Liver (tissue), 9 donors: Measurements from ENCODE around the gene ZXDC. TPM values are rescaled to one million over a fixed set of nuclear protein-coding genes. Genes with fewer than 3 reads are reported as not detected.
A peak's percentile ranks its signal among the peaks of the same experiment; 100 is the strongest.

Source experiments
- DNase-seq: peaks from one replicate; pipeline ENCODE4 v3.0.0-alpha.2; 2017; ENCODE audit warnings: low spot score
- H3K27ac ChIP-seq, 2 donors: one replicate each; pipeline ENCODE4 v1.7.0; 2013; ENCODE audit warnings: inconsistent platforms in 2 of 2, low read length in 2 of 2, control low read depth in 1 of 2, low read depth in 1 of 2, mild to moderate bottlenecking in 1 of 2
- H3K27me3 ChIP-seq, 4 donors: one replicate each; pipeline versions ENCODE4 v1.6.1 to v1.7.0; 2013; ENCODE audit warnings: low read length in 3 of 4, inconsistent platforms in 1 of 4, mild to moderate bottlenecking in 1 of 4, moderate library complexity in 1 of 4; ENCODE audit not compliant: control insufficient read depth in 4 of 4, insufficient read depth in 4 of 4
- H3K36me3 ChIP-seq, 4 donors: one replicate each; pipeline versions ENCODE4 v1.6.1 to v1.7.0; 2013; ENCODE audit warnings: low read length in 3 of 4, mild to moderate bottlenecking in 3 of 4, low read depth in 1 of 4, moderate library complexity in 1 of 4; ENCODE audit not compliant: control insufficient read depth in 4 of 4, insufficient read depth in 3 of 4
- H3K4me1 ChIP-seq, 4 donors: one replicate each; pipeline versions ENCODE4 v1.6.1 to v1.7.0; 2013; ENCODE audit warnings: low read length in 3 of 4, mild to moderate bottlenecking in 3 of 4, moderate library complexity in 1 of 4; ENCODE audit not compliant: control insufficient read depth in 4 of 4, insufficient read depth in 4 of 4
- H3K4me3 ChIP-seq, 3 donors: one replicate each; pipeline versions ENCODE4 v1.6.1 to v1.7.0; 2013; ENCODE audit warnings: low read length in 3 of 3, control low read depth in 1 of 3, low read depth in 1 of 3, mild to moderate bottlenecking in 1 of 3
- H3K9ac ChIP-seq, 2 donors: one replicate each; pipeline ENCODE4 v1.7.0; 2013; ENCODE audit warnings: low read length in 2 of 2, mild to moderate bottlenecking in 2 of 2, moderate library complexity in 2 of 2, control low read depth in 1 of 2, low read depth in 1 of 2
- H3K9me3 ChIP-seq, 4 donors: one replicate each; pipeline versions ENCODE4 v1.6.1 to v1.7.0; 2013; ENCODE audit warnings: low read length in 3 of 4; ENCODE audit not compliant: control insufficient read depth in 4 of 4
- ATF3 ChIP-seq: IDR thresholded peaks from 2 replicates; pipeline ENCODE4 v1.6.1; 2016; ENCODE audit warnings: antibody characterized with exemption
- CTCF ChIP-seq: fragments of 150-350 bp; IDR thresholded peaks from 2 replicates; pipeline ENCODE4 v1.5.1; 2017; ENCODE audit warnings: improper control_type of control experiment, low read depth, low read length; ENCODE audit not compliant: missing input control
- FOXA2 ChIP-seq: IDR thresholded peaks from 2 replicates; pipeline ENCODE4 v1.6.1; 2016; ENCODE audit warnings: antibody characterized with exemption
- GABPA ChIP-seq, 2 donors: IDR thresholded peaks in 1 of 2; conservative IDR thresholded peaks in 1 of 2; 2 replicates each; pipeline ENCODE4 v1.6.1; 2016; ENCODE audit warnings: antibody characterized with exemption in 2 of 2, mild to moderate bottlenecking in 1 of 2, moderate library complexity in 1 of 2
- HNF4A ChIP-seq, 2 donors: conservative IDR thresholded peaks; 2 replicates each; pipeline ENCODE4 v1.6.1; 2016; ENCODE audit warnings: antibody characterized with exemption in 2 of 2, mild to moderate bottlenecking in 2 of 2
- HNF4G ChIP-seq: IDR thresholded peaks from 2 replicates; pipeline ENCODE4 v1.6.1; 2016; ENCODE audit warnings: antibody characterized with exemption
- JUND ChIP-seq, 2 donors: IDR thresholded peaks; 2 replicates each; pipeline ENCODE4 v1.6.1; 2016; ENCODE audit warnings: antibody characterized with exemption in 2 of 2
- MAX ChIP-seq: IDR thresholded peaks from 2 replicates; pipeline ENCODE4 v1.6.1; 2016; ENCODE audit warnings: antibody characterized with exemption
- NR2F2 ChIP-seq: IDR thresholded peaks from 2 replicates; pipeline ENCODE4 v1.6.1; 2016; ENCODE audit warnings: antibody characterized with exemption
- RXRA ChIP-seq, 2 donors: IDR thresholded peaks; 2 replicates each; pipeline ENCODE4 v1.6.1; 2017 to 2018; ENCODE audit warnings: antibody characterized with exemption in 2 of 2, mild to moderate bottlenecking in 1 of 2
- SP1 ChIP-seq: IDR thresholded peaks from 2 replicates; pipeline ENCODE4 v1.6.1; 2018; ENCODE audit warnings: antibody characterized with exemption, mild to moderate bottlenecking
- TAF1 ChIP-seq: conservative IDR thresholded peaks from 2 replicates; pipeline ENCODE4 v1.6.1; 2016; ENCODE audit warnings: antibody characterized with exemption, mild to moderate bottlenecking
- ZBTB33 ChIP-seq: IDR thresholded peaks from 2 replicates; pipeline ENCODE4 v1.6.1; 2016; ENCODE audit warnings: antibody characterized with exemption
- WGBS: extraction: QIAGEN DNeasy Blood & Tissue Kit; methylation state at CpG from one replicate; pipeline ENCODE4 v1.1.7; 2013; 5-methylcytosine and 5-hydroxymethylcytosine counted together
- polyA plus RNA-seq, 2 donors: library from polyadenylated mRNA; stranded (reverse) in 1 of 2; unstranded in 1 of 2; fragments of 200-250 nt in 1 of 2; fragments of >200 nt in 1 of 2; fragmentation: Nextera tagmentation in 1 of 2; extraction: Ambion mirVana in 1 of 2; gene quantifications; one replicate each; pipeline versions ENCODE4 v1.2.1 to v1.2.3, GENCODE V29; 2013 to 2015
- total RNA-seq, 2 donors: library from RNA; depleted of rRNA; stranded (reverse); fragments of >200 nt; gene quantifications; one replicate each; pipeline ENCODE4 v1.2.3, GENCODE V29; 2014
- donor health status: healthy.
- donor health status: healthy.
- donor health status: healthy.
- donor health status: healthy.
- donor health status: healthy.

The ZXDC gene
- total and polyA plus RNA-seq, 4 donors: 7.0 to 42.3 (median 13.9) TPM

- no peaks in the 10 kb centered on the region for H3K27me3 ChIP-seq
- TF ChIP-seq HNF4G (no peak), SP1 (no peak), ATF3 (no peak), FOXA2 (no peak), MAX (no peak), CTCF (no peak), HNF4A (conservative IDR thresholded peaks at IDR 0.05) (no peak), ZBTB33 (no peak), GABPA (IDR thresholded peaks at IDR 0.05 in 1 of 2, conservative IDR thresholded peaks at IDR 0.05 in 1 of 2) (no peak), TAF1 (no peak), NR2F2 (no peak), RXRA (IDR thresholded peaks at IDR 0.05) (no peak)
- DNase-seq: no peak
- H3K9ac ChIP-seq: no peak overlapping the region
- H3K27ac ChIP-seq: no peak overlapping the region
- WGBS: 92% methylated on average over 15 of the region's 15 CpGs
- H3K9me3 ChIP-seq: no peaks in the 10 kb centered on the region
- peaks cover 7 to 47% (median 18%) of the 10 kb centered on the region in 4 donors for H3K4me1 ChIP-seq
- H3K36me3 ChIP-seq: peaks cover 0 to 3% (median under 1%) of the 10 kb centered on the region in 4 donors
- H3K4me3 ChIP-seq: no peak overlapping the region
These were observed 7.0 kb upstream of the ZXDC start for GRCh38 chr3:126482503-126483255.

GRCh38 chr3:126481808-126482502 lies 6.3 kb upstream of the ZXDC start:
- WGBS: 74% methylated on average over 16 of the region's 16 CpGs
- H3K9ac ChIP-seq: no peak overlapping the region

More at GRCh38 chr3:126481808-126482502, 6.3 kb upstream of the ZXDC start:
- H3K36me3 ChIP-seq: no peaks in the 10 kb centered on the region
- TF ChIP-seq HNF4A (conservative IDR thresholded peaks at IDR 0.05): peak; percentile 50 to 57
- no peak for TF ChIP-seq NR2F2
- TF ChIP-seq RXRA (IDR thresholded peaks at IDR 0.05): peak in 1 of 2 donors; percentile 17
- no peak for TF ChIP-seq ZBTB33
- peak; percentile 24 for TF ChIP-seq SP1
- TF ChIP-seq JUND (IDR thresholded peaks at IDR 0.05): no peak
- H3K9me3 ChIP-seq: no peaks in the 10 kb centered on the region
- peaks cover 7 to 40% (median 16%) of the 10 kb centered on the region in 4 donors for H3K4me1 ChIP-seq
- H3K4me3 ChIP-seq: no peak overlapping the region
- no peaks in the 10 kb centered on the region for H3K27me3 ChIP-seq
- H3K27ac ChIP-seq: no peak overlapping the region
- peak; percentile 69 for DNase-seq
